ENCODE data around the gene DHRS1.

DNA sequence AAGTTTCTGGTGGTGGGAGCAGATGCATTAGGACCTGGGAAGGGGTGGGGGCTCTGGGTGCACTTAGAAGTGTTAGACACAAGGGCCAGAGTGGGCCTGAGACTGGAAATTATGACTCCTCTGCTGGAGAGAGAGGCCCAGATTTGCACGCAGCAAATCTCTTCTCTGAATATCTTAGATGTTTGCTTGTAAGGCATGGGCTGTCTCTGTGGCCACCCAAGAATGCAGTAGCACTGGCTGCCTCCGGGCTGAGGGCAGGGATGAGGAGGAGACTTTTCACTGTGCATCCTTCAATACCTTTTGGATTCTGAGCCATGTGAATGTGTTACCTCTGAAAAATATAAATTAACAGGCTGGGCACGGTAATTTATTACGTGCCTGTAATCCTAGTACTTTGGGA, 14.2 kb downstream of the DHRS1 start:
- TF ChIP-seq RCOR1 (IDR thresholded peaks at IDR 0.05; ENCODE audit: insufficient replicate concordance, low read length) (no peak), POLR2A (IDR thresholded peaks at IDR 0.05; ENCODE audit: low read depth, low read length) (no peak), BHLHE40 (IDR thresholded peaks at IDR 0.05; ENCODE audit: low read depth, low read length) (no peak), MAZ (IDR thresholded peaks at IDR 0.05; ENCODE audit: borderline replicate concordance, low read depth, low read length) (no peak), SMC3 (IDR thresholded peaks at IDR 0.05; ENCODE audit: low read depth, low read length) (no peak), RAD21 (IDR thresholded peaks at IDR 0.05; ENCODE audit: low read length) (no peak), MXI1 (IDR thresholded peaks at IDR 0.05; ENCODE audit: borderline replicate concordance, low read depth, low read length) (no peak)
- TF ChIP-seq, protein P1, sequence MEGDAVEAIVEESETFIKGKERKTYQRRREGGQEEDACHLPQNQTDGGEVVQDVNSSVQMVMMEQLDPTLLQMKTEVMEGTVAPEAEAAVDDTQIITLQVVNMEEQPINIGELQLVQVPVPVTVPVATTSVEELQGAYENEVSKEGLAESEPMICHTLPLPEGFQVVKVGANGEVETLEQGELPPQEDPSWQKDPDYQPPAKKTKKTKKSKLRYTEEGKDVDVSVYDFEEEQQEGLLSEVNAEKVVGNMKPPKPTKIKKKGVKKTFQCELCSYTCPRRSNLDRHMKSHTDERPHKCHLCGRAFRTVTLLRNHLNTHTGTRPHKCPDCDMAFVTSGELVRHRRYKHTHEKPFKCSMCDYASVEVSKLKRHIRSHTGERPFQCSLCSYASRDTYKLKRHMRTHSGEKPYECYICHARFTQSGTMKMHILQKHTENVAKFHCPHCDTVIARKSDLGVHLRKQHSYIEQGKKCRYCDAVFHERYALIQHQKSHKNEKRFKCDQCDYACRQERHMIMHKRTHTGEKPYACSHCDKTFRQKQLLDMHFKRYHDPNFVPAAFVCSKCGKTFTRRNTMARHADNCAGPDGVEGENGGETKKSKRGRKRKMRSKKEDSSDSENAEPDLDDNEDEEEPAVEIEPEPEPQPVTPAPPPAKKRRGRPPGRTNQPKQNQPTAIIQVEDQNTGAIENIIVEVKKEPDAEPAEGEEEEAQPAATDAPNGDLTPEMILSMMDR (conservative IDR thresholded peaks at IDR 0.05; ENCODE audit: low read depth, low read length): no peak
- TF ChIP-seq, protein P2, sequence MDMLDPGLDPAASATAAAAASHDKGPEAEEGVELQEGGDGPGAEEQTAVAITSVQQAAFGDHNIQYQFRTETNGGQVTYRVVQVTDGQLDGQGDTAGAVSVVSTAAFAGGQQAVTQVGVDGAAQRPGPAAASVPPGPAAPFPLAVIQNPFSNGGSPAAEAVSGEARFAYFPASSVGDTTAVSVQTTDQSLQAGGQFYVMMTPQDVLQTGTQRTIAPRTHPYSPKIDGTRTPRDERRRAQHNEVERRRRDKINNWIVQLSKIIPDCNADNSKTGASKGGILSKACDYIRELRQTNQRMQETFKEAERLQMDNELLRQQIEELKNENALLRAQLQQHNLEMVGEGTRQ (IDR thresholded peaks at IDR 0.05; ENCODE audit: low read depth, low read length): no peak
- TF ChIP-seq, protein P3, sequence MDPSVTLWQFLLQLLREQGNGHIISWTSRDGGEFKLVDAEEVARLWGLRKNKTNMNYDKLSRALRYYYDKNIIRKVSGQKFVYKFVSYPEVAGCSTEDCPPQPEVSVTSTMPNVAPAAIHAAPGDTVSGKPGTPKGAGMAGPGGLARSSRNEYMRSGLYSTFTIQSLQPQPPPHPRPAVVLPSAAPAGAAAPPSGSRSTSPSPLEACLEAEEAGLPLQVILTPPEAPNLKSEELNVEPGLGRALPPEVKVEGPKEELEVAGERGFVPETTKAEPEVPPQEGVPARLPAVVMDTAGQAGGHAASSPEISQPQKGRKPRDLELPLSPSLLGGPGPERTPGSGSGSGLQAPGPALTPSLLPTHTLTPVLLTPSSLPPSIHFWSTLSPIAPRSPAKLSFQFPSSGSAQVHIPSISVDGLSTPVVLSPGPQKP (IDR thresholded peaks at IDR 0.05; ENCODE audit: borderline replicate concordance, low read depth, low read length): no peak
